DMS153 treated with DMSO at 0.1 percent for 48 hours (cell line): ENCODE data around the gene IGFLR1.
"Not testable (repeated sequence)": the region's sequence is repeated elsewhere in the genome, so short reads cannot be mapped to it uniquely, and the experiment has no call there.

ENCODE experiments used
- DNase-seq: peaks from one replicate; lab custom pipeline; 2025; ENCODE audit not compliant: unreplicated experiment; lab: John Stamatoyannopoulos, UW

Gene IGFLR1

GRCh38 chr19:35724132-35724531 lies 18.1 kb downstream of the IGFLR1 start:
- not testable (repeated sequence) for DNase-seq

DNA sequence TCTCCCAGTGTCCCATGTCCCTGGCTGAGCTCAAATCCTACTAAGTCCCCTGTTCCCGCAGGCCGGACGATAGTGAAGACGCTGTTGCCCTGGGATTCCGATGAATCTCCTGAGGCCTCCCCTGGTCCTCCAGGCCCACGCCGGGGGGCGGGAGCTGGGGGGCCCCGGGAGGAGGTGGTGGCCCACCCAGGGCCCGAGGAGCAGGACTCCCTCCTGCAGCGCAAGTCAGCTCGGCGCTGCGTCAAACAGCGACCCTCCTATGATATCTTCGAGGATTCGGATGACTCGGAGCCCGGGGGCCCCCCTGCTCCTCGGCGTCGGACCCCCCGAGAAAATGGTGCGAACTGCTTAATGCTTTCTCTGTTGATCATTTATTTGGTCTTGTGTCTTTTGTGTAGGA lies 18.6 kb downstream of the IGFLR1 start:
- DNase-seq, result no peak

- no peak for DNase-seq
Measured at GRCh38 chr19:35722897-35723296, 19.4 kb downstream of the IGFLR1 start.

DNA sequence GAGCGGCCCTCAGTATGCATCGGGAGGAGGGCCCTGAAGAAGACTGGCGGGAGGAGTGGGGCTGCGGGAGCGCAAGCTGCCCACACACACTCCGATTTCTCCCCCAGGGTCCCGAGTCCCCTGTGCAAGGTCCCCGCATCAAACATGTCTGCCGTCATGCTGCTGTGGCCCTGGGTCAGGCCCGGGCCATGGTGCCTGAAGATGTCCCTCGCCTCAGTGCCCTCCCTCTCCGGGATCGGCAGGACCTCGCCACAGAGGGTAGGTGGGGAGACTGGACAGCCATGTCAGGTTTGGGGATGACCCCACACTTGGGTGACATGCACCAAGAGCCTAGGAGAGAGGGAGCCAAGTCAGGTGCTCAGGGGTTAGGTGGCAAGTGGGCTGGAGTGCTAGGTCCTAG lies 19.8 kb downstream of the IGFLR1 start:
- DNase-seq, result no peak

DNA sequence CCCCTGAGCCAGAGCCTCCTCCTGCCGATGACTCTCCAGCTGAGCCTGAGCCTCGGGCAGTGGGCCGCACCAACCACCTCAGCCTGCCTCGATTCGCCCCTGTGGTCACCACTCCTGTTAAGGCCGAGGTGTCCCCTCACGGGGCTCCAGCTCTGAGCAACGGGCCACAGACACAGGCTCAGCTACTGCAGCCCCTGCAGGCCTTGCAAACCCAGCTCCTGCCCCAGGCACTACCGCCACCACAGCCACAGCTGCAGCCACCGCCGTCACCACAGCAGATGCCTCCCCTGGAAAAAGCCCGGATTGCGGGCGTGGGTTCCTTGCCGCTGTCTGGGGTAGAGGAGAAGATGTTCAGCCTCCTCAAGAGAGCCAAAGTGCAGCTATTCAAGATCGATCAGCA lies 20.9 kb downstream of the IGFLR1 start:
- DNase-seq, result no peak

- no peak for DNase-seq
Measured at GRCh38 chr19:35720648-35721047, 21.6 kb downstream of the IGFLR1 start.

DNA sequence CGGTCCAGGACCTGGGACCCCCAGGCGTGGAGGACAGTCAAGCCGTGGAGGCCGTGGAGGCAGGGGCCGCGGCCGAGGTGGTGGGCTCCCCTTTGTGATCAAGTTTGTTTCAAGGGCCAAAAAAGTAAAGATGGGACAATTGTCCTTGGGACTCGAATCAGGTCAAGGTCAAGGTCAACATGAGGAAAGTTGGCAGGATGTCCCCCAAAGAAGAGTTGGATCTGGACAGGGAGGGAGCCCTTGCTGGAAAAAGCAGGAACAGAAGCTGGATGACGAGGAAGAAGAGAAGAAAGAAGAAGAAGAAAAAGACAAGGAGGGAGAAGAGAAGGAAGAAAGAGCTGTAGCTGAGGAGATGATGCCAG lies 22.1 kb downstream of the IGFLR1 start:
- no peak for DNase-seq

GRCh38 chr19:35719402-35720162 lies 22.7 kb downstream of the IGFLR1 start:
- DNase-seq, result no peak

GRCh38 chr19:35718345-35719041 lies 23.8 kb downstream of the IGFLR1 start:
- no peak for DNase-seq

DNA sequence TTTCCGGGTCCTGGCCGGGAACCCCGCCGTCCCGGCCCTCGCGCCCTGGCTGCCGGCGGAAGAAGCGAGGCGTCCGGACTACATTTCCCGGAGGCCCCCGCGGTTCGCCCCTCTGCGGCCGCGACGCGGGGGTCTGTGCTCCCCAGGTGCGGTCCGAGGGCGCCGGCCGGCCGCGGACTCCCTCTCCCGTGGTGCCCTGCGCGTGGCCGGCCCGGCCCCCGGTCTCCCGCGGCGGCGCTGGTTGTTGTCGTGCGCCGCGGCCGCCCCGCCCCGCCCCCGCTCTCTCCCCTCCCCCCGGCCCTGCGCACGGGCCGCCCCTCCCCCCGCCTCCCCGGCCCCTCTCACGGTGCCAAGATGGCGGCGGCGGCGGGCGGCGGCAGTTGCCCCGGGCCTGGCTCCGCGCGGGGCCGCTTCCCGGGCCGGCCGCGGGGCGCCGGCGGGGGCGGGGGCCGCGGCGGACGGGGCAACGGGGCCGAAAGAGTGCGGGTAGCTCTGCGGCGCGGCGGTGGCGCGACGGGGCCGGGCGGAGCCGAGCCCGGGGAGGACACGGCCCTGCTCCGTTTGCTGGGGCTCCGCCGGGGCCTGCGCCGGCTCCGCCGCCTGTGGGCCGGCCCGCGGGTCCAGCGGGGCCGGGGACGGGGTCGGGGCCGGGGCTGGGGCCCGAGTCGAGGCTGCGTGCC lies 24.4 kb downstream of the IGFLR1 start, which contains the start of gene KMT2B:
Gene KMT2B, plus strand, starts transcription at position 339 of the 680 bp plus-strand sequence. Its CDS starts 16 bp downstream, at position 355.
- DNase-seq, result peak; percentile 90

DNA sequence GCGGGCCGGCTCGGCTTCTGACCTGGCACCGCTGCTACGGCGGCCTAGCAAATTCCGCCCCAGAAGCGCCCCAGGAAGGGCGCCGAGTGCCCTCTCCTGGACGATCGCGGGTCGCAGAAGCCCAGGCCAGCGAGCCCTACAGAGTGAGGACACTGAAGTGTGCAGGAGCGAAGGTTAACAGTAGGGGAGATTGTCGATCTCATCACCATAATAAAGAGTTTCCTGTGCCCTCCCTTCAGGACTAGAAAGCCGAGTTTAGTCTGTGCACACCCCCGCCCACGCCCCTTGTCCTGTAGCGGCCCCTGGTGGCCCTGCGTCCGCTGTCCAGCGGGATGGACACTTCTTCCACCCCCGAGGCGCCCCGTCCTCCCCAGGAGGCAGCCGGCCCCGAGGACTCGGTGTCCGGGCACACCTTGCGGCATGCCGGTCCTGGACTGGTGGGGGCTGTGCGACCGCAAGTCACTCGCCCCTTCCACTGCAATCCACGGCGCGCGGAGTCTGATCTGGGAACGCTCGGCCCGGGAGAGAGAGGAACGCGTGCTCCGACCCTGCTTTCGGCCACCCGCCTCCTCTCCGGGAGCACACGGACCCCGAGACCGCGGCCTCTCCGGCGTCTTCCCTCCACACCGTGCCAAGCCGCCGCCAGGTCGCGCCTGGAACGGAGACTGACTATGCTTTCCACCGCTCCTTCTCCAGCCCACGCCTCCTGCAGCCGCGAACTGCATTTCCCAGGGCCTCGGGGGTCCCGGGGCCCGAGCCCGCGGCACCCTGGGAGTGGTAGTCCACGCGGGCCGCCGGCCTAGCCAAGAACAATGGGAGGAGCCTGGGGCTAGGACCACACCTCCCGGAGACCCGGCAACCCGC lies 25.2 kb downstream of the IGFLR1 start:
- peak; percentile 71 for DNase-seq

GRCh38 chr19:35715981-35716800 lies 26.1 kb downstream of the IGFLR1 start:
- no peak for DNase-seq

DNA sequence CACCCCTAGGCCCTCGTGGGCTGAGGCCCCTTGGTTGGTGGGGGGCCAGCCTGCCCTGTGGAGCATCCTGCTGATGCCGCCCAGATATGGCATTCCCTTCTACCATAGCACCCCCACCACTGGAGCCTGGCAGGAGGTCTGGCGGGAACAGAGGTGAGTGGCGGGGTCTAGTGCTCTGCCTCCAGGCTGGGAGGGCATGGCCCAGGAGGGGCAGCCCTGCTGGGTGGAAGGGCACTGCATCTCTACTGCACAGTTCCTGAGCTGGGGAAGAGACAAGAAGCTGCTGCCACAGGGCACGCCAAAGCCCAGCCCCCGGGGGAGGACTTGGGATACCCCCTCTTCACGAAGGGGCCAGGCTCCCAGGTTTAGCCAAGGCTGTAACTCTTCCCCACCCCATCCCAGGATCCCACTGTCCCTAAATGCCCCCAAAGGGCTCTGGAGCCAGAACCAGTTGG lies 26.9 kb downstream of the IGFLR1 start:
- DNase-seq, result no peak

DNA sequence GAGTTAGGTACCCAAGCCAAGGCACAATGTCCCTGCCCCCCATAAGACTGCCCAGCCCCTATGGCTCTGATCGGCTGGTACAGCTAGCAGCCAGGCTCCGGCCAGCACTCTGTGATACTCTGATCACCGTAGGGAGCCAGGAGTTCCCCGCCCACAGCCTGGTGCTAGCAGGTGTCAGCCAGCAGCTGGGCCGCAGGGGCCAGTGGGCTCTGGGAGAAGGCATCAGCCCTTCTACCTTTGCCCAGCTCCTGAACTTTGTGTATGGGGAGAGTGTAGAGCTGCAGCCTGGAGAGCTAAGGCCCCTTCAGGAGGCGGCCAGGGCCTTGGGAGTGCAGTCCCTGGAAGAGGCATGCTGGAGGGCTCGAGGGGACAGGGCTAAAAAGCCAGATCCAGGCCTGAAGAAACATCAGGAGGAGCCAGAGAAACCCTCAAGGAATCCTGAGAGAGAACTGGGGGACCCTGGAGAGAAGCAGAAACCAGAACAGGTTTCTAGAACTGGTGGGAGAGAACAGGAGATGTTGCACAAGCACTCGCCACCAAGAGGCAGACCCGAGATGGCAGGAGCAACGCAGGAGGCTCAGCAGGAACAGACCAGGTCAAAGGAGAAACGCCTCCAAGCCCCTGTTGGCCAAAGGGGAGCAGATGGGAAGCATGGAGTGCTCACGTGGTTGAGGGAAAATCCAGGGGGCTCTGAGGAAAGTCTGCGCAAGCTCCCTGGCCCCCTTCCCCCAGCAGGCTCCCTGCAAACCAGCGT lies 27.5 kb downstream of the IGFLR1 start:
- no peak for DNase-seq

- no peak for DNase-seq
Measured at GRCh38 chr19:35713904-35714495, 28.3 kb downstream of the IGFLR1 start.

GRCh38 chr19:35713506-35713850 lies 28.8 kb downstream of the IGFLR1 start:
- no peak for DNase-seq

DNA sequence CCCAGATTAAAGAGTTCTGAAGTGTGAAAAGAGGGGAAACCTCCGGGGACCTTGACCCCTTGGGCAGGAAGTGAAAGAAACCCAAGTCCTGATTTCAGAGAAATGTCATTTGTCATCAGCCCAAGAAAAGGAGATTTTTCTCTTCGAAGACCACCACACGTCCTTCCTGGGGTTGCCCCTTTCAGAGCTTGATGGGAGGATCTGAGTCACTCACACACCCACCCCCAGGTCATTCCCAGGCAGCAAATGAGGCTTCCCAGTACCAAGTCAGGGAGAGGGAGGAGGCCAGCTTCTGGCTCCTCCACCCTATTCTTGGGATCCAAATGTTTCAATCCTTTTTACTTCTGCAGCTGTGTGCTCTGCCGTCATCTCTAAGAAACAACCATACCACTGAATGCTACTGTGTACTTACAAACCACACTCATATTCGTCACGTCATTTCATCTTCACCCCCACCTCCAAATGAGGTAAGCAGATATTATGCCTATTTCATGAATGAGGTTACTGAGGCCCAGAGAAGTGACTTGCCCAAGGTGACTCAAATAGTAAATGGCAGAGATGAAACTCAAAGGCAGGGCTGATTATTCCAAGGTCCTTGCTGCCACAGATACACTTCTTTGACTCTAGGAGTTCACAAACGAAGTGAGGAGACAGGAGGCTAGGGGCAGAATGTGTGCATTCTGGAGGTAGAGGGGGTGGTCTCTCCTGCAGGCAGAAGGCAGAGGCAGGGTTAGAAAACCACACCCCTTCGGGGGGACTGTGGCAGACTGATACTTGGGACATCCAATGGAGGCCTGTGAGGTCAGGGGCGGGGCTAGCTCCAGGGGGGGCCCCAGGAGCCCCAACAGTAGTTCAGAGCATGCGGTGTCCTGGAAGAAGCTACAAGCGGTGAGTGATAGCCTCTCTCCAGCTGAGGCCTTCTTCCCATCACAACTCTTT lies 29.4 kb downstream of the IGFLR1 start:
- DNase-seq, result no peak
